Mesothelial cell of epicardium (in vitro differentiated cells): ENCODE results near the gene HOXB1. TPM values are rescaled to one million over a fixed set of nuclear protein-coding genes. Genes with fewer than 3 reads are reported as not detected.

Source experiments
- DNase-seq, 2 experiments: peaks; one replicate each; pipeline ENCODE4 v3.0.0; 2021; ENCODE audit warnings: low spot score in 2 of 2; ENCODE audit not compliant: unreplicated experiment in 2 of 2
- H3K27ac Mint-ChIP-seq: 2 replicates; pipeline ENCODE4 v1.8.0; 2021; ENCODE audit warnings: mixed read lengths
- H3K27me3 Mint-ChIP-seq: 2 replicates; pipeline ENCODE4 v1.8.0; 2021; ENCODE audit warnings: low read depth, mixed read lengths
- H3K36me3 Mint-ChIP-seq: 2 replicates; pipeline ENCODE4 v1.8.0; 2021; ENCODE audit warnings: mixed read lengths
- H3K4me1 Mint-ChIP-seq: 2 replicates; pipeline ENCODE4 v1.8.0; 2021; ENCODE audit warnings: mixed read lengths
- H3K4me3 Mint-ChIP-seq: 2 replicates; pipeline ENCODE4 v1.8.0; 2021; ENCODE audit warnings: mild to moderate bottlenecking, moderate library complexity, mixed read lengths
- H3K9me3 Mint-ChIP-seq: 2 replicates; pipeline ENCODE4 v1.8.0; 2021; ENCODE audit warnings: mixed read lengths
- CTCF ChIP-seq: fragments of 200-600 bp; sonication (generic); IDR thresholded peaks from one replicate; pipeline ENCODE4 v1.5.0; 2021; ENCODE audit warnings: antibody characterized with exemption; ENCODE audit not compliant: unreplicated experiment
- total RNA-seq: library from RNA; stranded (reverse); gene quantifications from 3 replicates; pipeline ENCODE4 v1.2.1, GENCODE V29; 2021

HOXB1 gene
- total RNA-seq, 1 donor from 2014 or later: 0.25 TPM

- H3K27me3 Mint-ChIP-seq: no peaks in the 10 kb centered on the region
- H3K36me3 Mint-ChIP-seq: no peaks in the 10 kb centered on the region
- no peak for TF ChIP-seq CTCF
- no peak overlapping the region for H3K4me3 Mint-ChIP-seq
- peaks cover 60% of the 10 kb centered on the region for H3K4me1 Mint-ChIP-seq
- DNase-seq: no peak
- peak overlapping the region; percentile 79 for H3K27ac Mint-ChIP-seq
- H3K9me3 Mint-ChIP-seq: no peaks in the 10 kb centered on the region
Measured at GRCh38 chr17:48504953-48505352, 25.9 kb downstream of the HOXB1 start.

DNA sequence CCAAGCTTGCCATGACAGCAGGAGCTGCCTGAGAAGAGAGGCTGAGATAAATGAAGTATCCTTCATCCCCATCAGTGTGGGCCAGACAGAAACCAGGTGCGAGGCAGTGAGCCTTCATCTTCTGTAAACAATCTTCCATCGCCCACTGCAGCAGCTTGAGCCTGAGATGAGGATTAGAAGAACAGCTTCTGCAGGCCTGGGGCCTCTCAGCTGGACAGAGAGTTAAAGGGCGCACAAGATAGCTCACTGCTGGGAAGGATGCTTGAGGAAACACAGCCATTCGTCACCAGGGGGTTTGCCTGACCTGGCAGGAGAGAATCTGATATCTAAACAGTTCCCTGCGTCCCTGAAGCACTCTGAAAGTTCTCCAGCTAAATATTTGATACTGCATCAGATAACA is 27.1 kb downstream of the HOXB1 start:
- peaks cover 71% of the 10 kb centered on the region for H3K4me1 Mint-ChIP-seq
- H3K27me3 Mint-ChIP-seq: no peaks in the 10 kb centered on the region
- no peaks in the 10 kb centered on the region for H3K9me3 Mint-ChIP-seq
- no peaks in the 10 kb centered on the region for H3K36me3 Mint-ChIP-seq
- no peak overlapping the region for H3K4me3 Mint-ChIP-seq
- no peak for TF ChIP-seq CTCF
- DNase-seq: no peak
- peak overlapping the region; percentile 79 for H3K27ac Mint-ChIP-seq

DNA sequence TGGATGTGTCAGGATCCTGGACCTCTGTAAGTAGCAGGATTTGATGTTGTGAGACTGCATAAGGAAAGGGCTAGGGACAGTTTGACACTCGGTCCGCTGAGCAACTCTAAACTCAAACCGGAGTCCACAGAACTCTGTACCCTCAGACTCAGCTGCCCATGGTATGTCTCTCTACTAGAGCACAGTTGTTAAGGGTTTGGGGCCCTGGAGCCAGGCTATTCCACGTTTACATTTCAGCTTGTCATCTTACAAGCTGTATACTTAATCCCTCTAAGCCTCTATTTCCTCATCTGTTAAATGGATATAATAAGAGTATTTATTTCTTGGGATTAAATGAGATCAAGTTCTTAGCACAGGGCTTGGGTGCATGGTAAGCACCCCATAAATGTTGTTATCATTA is 27.9 kb downstream of the HOXB1 start:
- no peak for DNase-seq
- Mint-ChIP-seq H3K27me3 (no peaks in the 10 kb centered on the region), H3K36me3 (no peaks in the 10 kb centered on the region), H3K9me3 (no peaks in the 10 kb centered on the region), H3K4me1 (peaks cover 79% of the 10 kb centered on the region), H3K27ac (peak overlapping the region; percentile 79), H3K4me3 (no peak overlapping the region)
- no peak for TF ChIP-seq CTCF

- Mint-ChIP-seq H3K4me1 (peaks cover 85% of the 10 kb centered on the region), H3K36me3 (no peaks in the 10 kb centered on the region), H3K27ac (peak overlapping the region; percentile 68), H3K4me3 (no peak overlapping the region), H3K27me3 (no peaks in the 10 kb centered on the region), H3K9me3 (no peaks in the 10 kb centered on the region)
- TF ChIP-seq CTCF: no peak
- DNase-seq: no peak
Measured at GRCh38 chr17:48502312-48502711, 28.5 kb downstream of the HOXB1 start.

GRCh38 chr17:48500435-48501426 is 30.1 kb downstream of the HOXB1 start:
- Mint-ChIP-seq H3K27ac (peak overlapping the region; percentile 89), H3K27me3 (no peaks in the 10 kb centered on the region), H3K36me3 (no peaks in the 10 kb centered on the region), H3K4me1 (peaks cover 88% of the 10 kb centered on the region), H3K9me3 (no peaks in the 10 kb centered on the region), H3K4me3 (peak overlapping the region; percentile 4)
- no peak for TF ChIP-seq CTCF
- no peak for DNase-seq
